OCI-LY1 (cell line): ENCODE results near the gene BABAM2.

ENCODE experiments used
- H2AFZ ChIP-seq: fragments of 200-600 bp; sonication (generic), shearing (Covaris generic); 2 replicates; pipeline ENCODE4 v1.6.0; 2014; ENCODE audit warnings: antibody characterized with exemption, mild to moderate bottlenecking, low read length
- H3F3A ChIP-seq: fragments of 200-600 bp; sonication (generic), shearing (Covaris generic); 2 replicates; pipeline ENCODE4 v1.6.0; 2014; ENCODE audit warnings: mild to moderate bottlenecking, antibody characterized with exemption, low read length, moderate library complexity; ENCODE audit not compliant: insufficient read depth
- H3K27ac ChIP-seq: fragments of 200-600 bp; sonication (generic); 2 replicates; pipeline ENCODE4 v1.5.1; 2014; ENCODE audit warnings: low read length, mixed run types, mild to moderate bottlenecking, low read depth; ENCODE audit not compliant: poor library complexity, severe bottlenecking
- H3K27me3 ChIP-seq: fragments of 200-600 bp; sonication (generic); 2 replicates; pipeline ENCODE4 v1.6.0; 2014; ENCODE audit warnings: antibody characterized with exemption, mild to moderate bottlenecking, low read length, moderate library complexity; ENCODE audit not compliant: insufficient read depth
- H3K36me3 ChIP-seq: fragments of 200-600 bp; sonication (generic); 2 replicates; pipeline ENCODE4 v1.6.1; 2014; ENCODE audit warnings: mild to moderate bottlenecking, antibody characterized with exemption, low read length, moderate library complexity, mixed read lengths; ENCODE audit not compliant: insufficient read depth
- H3K4me1 ChIP-seq: fragments of 200-600 bp; sonication (generic); 2 replicates; pipeline ENCODE4 v1.5.1; 2014; ENCODE audit warnings: mild to moderate bottlenecking, low read length, moderate library complexity; ENCODE audit not compliant: insufficient read depth, severe bottlenecking
- H3K4me2 ChIP-seq: fragments of 200-600 bp; sonication (generic), shearing (Covaris generic); 2 replicates; pipeline ENCODE4 v1.6.1; 2014; ENCODE audit warnings: low read length
- H3K4me3 ChIP-seq: fragments of 200-600 bp; sonication (generic); 2 replicates; pipeline ENCODE4 v1.5.1; 2014; ENCODE audit warnings: low read length, low read depth, mild to moderate bottlenecking, mixed read lengths; ENCODE audit not compliant: poor library complexity, severe bottlenecking
- H3K79me2 ChIP-seq: fragments of 200-600 bp; shearing (Covaris generic); 2 replicates; pipeline ENCODE4 v1.6.1; 2016; ENCODE audit warnings: mixed run types, low read length, mixed read lengths; ENCODE audit not compliant: insufficient read depth
- H3K9ac ChIP-seq: fragments of 200-600 bp; sonication (generic), shearing (Covaris generic); 2 replicates; pipeline ENCODE4 v1.6.1; 2014; ENCODE audit warnings: mild to moderate bottlenecking, low read length, mixed read lengths
- H3K9me2 ChIP-seq: fragments of 200-600 bp; sonication (generic), shearing (Covaris generic); 2 replicates; pipeline ENCODE4 v1.6.1; 2014; ENCODE audit warnings: low read depth, mild to moderate bottlenecking, low read length, mixed read lengths
- H3K9me3 ChIP-seq: fragments of 200-600 bp; shearing (Covaris generic); 2 replicates; pipeline ENCODE4 v1.6.1; 2014; ENCODE audit warnings: low read length, mixed read lengths
- H4K20me1 ChIP-seq: fragments of 200-600 bp; sonication (generic), shearing (Covaris generic); 2 replicates; pipeline ENCODE4 v1.6.0; 2016; ENCODE audit warnings: mild to moderate bottlenecking, low read length; ENCODE audit not compliant: insufficient read depth
- EZH2 ChIP-seq: fragments of 200-600 bp; sonication (generic), shearing (Covaris generic); IDR thresholded peaks from 2 replicates; pipeline ENCODE4 v1.8.0; 2017; ENCODE audit warnings: borderline replicate concordance, mixed run types, mild to moderate bottlenecking, antibody characterized with exemption, low read length, moderate library complexity, mixed read lengths
- TF ChIP-seq, protein P1 (sequence below): fragments of 200-600 bp; sonication (generic), shearing (Covaris generic); IDR thresholded peaks from 2 replicates; pipeline ENCODE4 v1.5.1; 2017; ENCODE audit warnings: mild to moderate bottlenecking, antibody characterized with exemption, low read length, moderate library complexity, mixed read lengths

Gene BABAM2

DNA sequence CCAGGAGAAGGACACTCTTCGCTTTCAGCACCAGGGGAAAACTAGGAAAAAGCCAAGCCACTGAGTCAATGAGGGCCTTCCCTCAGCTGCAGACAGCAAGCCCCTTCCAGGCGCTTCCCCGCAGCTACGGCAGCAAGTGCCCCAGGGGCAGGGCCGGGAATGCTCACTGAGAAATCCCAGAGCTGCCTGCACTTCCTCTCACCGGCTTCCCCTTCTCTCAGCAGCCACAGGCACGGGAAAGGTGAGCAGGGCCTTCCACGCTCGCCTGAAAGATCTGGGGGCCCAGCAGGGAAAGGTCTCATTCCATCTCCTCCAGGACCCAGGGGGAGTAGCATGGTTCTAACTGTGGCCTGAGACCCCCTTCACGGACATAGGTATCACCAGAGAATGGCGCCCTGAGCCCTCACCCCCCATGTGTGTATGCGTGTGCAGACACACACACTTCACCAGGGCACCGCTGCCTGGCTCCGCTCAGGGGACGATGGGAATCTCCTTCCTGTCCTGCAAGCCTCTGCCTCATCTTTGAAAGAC lies 472.5 kb downstream of the BABAM2 start:
- Histone ChIP-seq H3K9me2 (no peaks in the 10 kb centered on the region), H3K36me3 (no peaks in the 10 kb centered on the region), H3K4me2 (no peak overlapping the region), H4K20me1 (no peaks in the 10 kb centered on the region), H3K4me3 (no peak overlapping the region), H3K4me1 (no peaks in the 10 kb centered on the region), H3K9ac (no peak overlapping the region), H3K27me3 (no peaks in the 10 kb centered on the region), H3K9me3 (no peaks in the 10 kb centered on the region), H2AFZ (no peak overlapping the region), H3K79me2 (no peaks in the 10 kb centered on the region), H3F3A (no peaks in the 10 kb centered on the region), H3K27ac (no peak overlapping the region)
- TF ChIP-seq EZH2 = no peak
- TF ChIP-seq, protein P1, sequence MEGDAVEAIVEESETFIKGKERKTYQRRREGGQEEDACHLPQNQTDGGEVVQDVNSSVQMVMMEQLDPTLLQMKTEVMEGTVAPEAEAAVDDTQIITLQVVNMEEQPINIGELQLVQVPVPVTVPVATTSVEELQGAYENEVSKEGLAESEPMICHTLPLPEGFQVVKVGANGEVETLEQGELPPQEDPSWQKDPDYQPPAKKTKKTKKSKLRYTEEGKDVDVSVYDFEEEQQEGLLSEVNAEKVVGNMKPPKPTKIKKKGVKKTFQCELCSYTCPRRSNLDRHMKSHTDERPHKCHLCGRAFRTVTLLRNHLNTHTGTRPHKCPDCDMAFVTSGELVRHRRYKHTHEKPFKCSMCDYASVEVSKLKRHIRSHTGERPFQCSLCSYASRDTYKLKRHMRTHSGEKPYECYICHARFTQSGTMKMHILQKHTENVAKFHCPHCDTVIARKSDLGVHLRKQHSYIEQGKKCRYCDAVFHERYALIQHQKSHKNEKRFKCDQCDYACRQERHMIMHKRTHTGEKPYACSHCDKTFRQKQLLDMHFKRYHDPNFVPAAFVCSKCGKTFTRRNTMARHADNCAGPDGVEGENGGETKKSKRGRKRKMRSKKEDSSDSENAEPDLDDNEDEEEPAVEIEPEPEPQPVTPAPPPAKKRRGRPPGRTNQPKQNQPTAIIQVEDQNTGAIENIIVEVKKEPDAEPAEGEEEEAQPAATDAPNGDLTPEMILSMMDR = no peak

DNA sequence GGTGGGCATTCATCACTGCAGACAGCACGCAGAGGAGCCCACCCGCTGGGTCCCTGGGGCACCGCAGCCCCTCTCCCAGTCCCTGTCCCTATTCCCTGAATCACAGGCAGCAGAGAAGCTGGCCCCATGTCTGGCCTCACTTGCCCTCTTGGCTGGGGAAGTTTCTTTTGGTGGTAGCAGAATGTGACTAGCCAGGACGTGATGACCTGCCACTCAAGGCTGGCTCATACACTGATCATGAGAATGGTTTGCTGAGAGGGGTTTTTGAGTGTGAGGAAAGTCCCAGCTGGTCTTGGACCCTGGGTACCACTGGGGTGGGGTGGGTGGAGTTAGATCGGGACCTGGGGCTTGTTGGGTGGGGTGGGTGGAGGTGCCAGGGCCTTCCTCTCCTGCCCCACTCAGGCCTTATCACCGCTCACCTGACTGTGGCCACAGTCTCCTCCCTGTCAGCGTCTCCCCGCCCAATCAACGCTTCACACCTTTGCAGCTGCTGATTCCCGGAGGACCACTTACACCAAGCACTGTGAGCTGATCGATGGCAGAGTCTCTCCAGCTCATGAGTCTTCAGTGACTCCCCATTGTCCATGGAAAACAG lies 473.3 kb downstream of the BABAM2 start:
- TF ChIP-seq, protein P1 = no peak
- Histone ChIP-seq H3K4me1 (no peaks in the 10 kb centered on the region), H3K4me2 (no peak overlapping the region), H3K9me3 (no peaks in the 10 kb centered on the region), H3K27ac (no peak overlapping the region), H2AFZ (no peak overlapping the region), H3K4me3 (no peak overlapping the region), H3K9me2 (no peaks in the 10 kb centered on the region), H3K9ac (no peak overlapping the region), H3K36me3 (no peaks in the 10 kb centered on the region), H3K79me2 (no peaks in the 10 kb centered on the region), H3K27me3 (no peaks in the 10 kb centered on the region), H4K20me1 (no peaks in the 10 kb centered on the region), H3F3A (no peaks in the 10 kb centered on the region)

DNA sequence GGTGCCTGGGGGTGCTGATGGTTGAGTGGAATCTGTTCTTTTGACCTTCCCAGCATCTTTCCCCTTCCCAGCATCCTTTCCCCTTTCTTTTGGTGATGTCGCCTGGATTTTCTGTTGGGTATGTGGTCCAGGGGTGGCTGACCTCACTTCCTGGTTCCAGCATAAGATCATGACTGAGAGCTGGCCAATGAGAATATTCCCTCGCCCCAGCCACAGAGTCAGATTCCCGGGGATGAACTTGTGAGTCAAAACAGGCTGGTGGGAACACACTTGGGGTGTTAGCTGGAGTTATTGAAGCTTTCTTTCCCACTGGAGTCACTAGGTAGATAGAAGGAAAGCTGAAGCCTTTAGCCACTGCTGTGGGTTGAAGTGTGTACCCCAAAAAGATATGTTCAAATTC lies 474.1 kb downstream of the BABAM2 start:
- TF ChIP-seq, protein P1 = no peak
- TF ChIP-seq EZH2 = no peak
- H3K4me1 ChIP-seq = no peaks in the 10 kb centered on the region

More for the DNA sequence above, 474.1 kb downstream of the BABAM2 start:
- no peaks in the 10 kb centered on the region for H3K79me2 ChIP-seq
- no peak overlapping the region for H3K9ac ChIP-seq
- no peak overlapping the region for H3K4me3 ChIP-seq
- H3K4me2 ChIP-seq = no peak overlapping the region
- no peak overlapping the region for H3K27ac ChIP-seq
- no peaks in the 10 kb centered on the region for H3K9me2 ChIP-seq
- no peaks in the 10 kb centered on the region for H3F3A ChIP-seq
- no peaks in the 10 kb centered on the region for H3K36me3 ChIP-seq
- H3K27me3 ChIP-seq = 0 out of 2 replicates have a peak, but pooled peaks cover 3% of the 10 kb centered on the region
- no peaks in the 10 kb centered on the region for H3K9me3 ChIP-seq
- no peaks in the 10 kb centered on the region for H4K20me1 ChIP-seq
- H2AFZ ChIP-seq = no peak overlapping the region
